ENCODE results near the gene TMPRSS6. TPM values are rescaled to one million over a fixed set of nuclear protein-coding genes. Genes with fewer than 3 reads are reported as not detected.

The TMPRSS6 gene
- total and polyA plus RNA-seq, 2 of the 13 experiments (the other 11 are each of a cell fraction or from before 2014, with no cell fraction given): 4.2 to 4.8 TPM

- TF ChIP-seq PTBP1 (IDR thresholded peaks at IDR 0.05; ENCODE audit: low read depth, low read length, poor library complexity, severe bottlenecking) (no peak), JUNB (CRISPR knock-in tag; IDR thresholded peaks at IDR 0.05; ENCODE audit: borderline replicate concordance) (no peak), UBTF (CRISPR knock-in tag; IDR thresholded peaks at IDR 0.05) (peak; percentile 70), ZFY (CRISPR knock-in tag; IDR thresholded peaks at IDR 0.05) (peak; percentile 48; the same call in 1 of the 2 replicates), EP300 (IDR thresholded peaks at IDR 0.05; ENCODE audit: low read depth in 2 of 2, low read length in 2 of 2) (peak in 1 of 2 experiments; percentile 4; a peak in 2 of 4 replicates), EP300 (CRISPR knock-in tag; IDR thresholded peaks at IDR 0.05; ENCODE audit: borderline replicate concordance) (no peak), U2AF2 (IDR thresholded peaks at IDR 0.05; ENCODE audit: low read depth, low read length) (no peak), ZNF207 (IDR thresholded peaks at IDR 0.05; ENCODE audit: borderline replicate concordance) (no peak), ZNF788 (CRISPR knock-in tag; IDR thresholded peaks at IDR 0.05; ENCODE audit: borderline replicate concordance) (no peak; the same call in 1 of the 2 replicates), YEATS2 (CRISPR knock-in tag; IDR thresholded peaks at IDR 0.05; ENCODE audit: borderline replicate concordance) (no peak), ZIK1 (CRISPR knock-in tag; IDR thresholded peaks at IDR 0.05; ENCODE audit: borderline replicate concordance, low read depth) (no peak), STAT5B (CRISPR knock-in tag; IDR thresholded peaks at IDR 0.05) (no peak), TSC22D2 (CRISPR knock-in tag; IDR thresholded peaks at IDR 0.05; ENCODE audit: borderline replicate concordance) (no peak), PHB2 (IDR thresholded peaks at IDR 0.05; ENCODE audit: partially characterized antibody) (no peak), SPEN (CRISPR knock-in tag; IDR thresholded peaks at IDR 0.05; ENCODE audit: low read depth) (peak; percentile 50; the same call in 1 of the 2 replicates), ZBTB39 (CRISPR knock-in tag; IDR thresholded peaks at IDR 0.05) (no peak), DPF2 (CRISPR knock-in tag; IDR thresholded peaks at IDR 0.05; ENCODE audit: borderline replicate concordance, low read depth) (peak; percentile 73), ZNF503 (CRISPR knock-in tag; IDR thresholded peaks at IDR 0.05) (no peak; the same call in 1 of the 2 replicates), BRD4 (CRISPR knock-in tag; IDR thresholded peaks at IDR 0.05) (peak; percentile 57; the same call in 1 of the 2 replicates), FOSL1 (CRISPR knock-in tag; IDR thresholded peaks at IDR 0.05; ENCODE audit: borderline replicate concordance) (no peak), ZFP37 (CRISPR knock-in tag; IDR thresholded peaks at IDR 0.05; ENCODE audit: borderline replicate concordance) (0 out of 2 replicates have a peak, but pooled peaks have one; percentile 24), HMG20A (CRISPR knock-in tag; IDR thresholded peaks at IDR 0.05; ENCODE audit: borderline replicate concordance) (no peak), SMAD9 (CRISPR knock-in tag; IDR thresholded peaks at IDR 0.05) (no peak), ZNF547 (CRISPR knock-in tag; IDR thresholded peaks at IDR 0.05) (no peak; the same call in 1 of the 2 replicates), ZSCAN9 (CRISPR knock-in tag; IDR thresholded peaks at IDR 0.05; ENCODE audit: borderline replicate concordance) (peak; percentile 24; the same call in 1 of the 2 replicates)
Measured at GRCh38 chr22:37043828-37044538, 65.5 kb downstream of the TMPRSS6 start (continued).
